Astrocyte of the spinal cord (primary cell): ENCODE results near the gene HIVEP1.

Experiments used
- DNase-seq: peaks from one replicate; pipeline ENCODE4 v3.0.0; 2011; ENCODE audit warnings: low read depth, low spot score
- H3K4me3 ChIP-seq: 2 replicates; pipeline ENCODE4 v1.5.1; 2011; ENCODE audit warnings: low read depth, mild to moderate bottlenecking, low read length, moderate library complexity
- in situ Hi-C: cut with HindIII; loops from 2 replicates; pipeline ENCODE4 v1.10.0; 2017; ENCODE audit warnings: low sequenced_read_pairs
- TF ChIP-seq, protein P1 (sequence below): IDR thresholded peaks from 2 replicates; pipeline ENCODE4 v1.5.1; 2012; ENCODE audit warnings: low read depth, mild to moderate bottlenecking, low read length, inconsistent platforms

Gene HIVEP1

DNA sequence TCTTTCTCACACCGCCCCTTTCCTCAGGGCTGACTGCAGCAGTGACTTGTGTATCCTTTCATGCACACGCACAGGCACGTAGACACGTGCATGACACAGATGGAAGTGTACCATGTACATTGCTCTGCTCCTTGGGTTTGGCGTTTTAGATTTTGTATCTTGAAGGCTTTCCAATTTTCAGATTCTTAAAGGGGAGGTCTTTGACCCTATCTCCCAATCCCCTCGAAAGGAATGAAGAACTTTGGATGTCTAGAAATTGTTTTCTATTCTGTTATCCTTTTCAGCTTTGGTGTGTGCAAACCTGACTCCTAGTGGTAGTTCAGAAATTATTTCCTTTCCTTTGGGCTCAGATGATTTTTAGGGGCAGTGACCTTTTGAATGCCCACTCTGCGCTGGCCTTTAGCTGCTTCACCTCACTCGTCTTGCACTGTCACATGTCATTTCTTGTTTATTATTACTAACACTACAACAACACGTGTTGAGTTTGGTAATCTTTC lies 63.0 kb downstream of the HIVEP1 start:
- TF ChIP-seq, protein P1, sequence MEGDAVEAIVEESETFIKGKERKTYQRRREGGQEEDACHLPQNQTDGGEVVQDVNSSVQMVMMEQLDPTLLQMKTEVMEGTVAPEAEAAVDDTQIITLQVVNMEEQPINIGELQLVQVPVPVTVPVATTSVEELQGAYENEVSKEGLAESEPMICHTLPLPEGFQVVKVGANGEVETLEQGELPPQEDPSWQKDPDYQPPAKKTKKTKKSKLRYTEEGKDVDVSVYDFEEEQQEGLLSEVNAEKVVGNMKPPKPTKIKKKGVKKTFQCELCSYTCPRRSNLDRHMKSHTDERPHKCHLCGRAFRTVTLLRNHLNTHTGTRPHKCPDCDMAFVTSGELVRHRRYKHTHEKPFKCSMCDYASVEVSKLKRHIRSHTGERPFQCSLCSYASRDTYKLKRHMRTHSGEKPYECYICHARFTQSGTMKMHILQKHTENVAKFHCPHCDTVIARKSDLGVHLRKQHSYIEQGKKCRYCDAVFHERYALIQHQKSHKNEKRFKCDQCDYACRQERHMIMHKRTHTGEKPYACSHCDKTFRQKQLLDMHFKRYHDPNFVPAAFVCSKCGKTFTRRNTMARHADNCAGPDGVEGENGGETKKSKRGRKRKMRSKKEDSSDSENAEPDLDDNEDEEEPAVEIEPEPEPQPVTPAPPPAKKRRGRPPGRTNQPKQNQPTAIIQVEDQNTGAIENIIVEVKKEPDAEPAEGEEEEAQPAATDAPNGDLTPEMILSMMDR: peak; percentile 42
- peak; percentile 37 for DNase-seq
- H3K4me3 ChIP-seq: no peak overlapping the region
- in situ Hi-C loops: no loop called here

DNA sequence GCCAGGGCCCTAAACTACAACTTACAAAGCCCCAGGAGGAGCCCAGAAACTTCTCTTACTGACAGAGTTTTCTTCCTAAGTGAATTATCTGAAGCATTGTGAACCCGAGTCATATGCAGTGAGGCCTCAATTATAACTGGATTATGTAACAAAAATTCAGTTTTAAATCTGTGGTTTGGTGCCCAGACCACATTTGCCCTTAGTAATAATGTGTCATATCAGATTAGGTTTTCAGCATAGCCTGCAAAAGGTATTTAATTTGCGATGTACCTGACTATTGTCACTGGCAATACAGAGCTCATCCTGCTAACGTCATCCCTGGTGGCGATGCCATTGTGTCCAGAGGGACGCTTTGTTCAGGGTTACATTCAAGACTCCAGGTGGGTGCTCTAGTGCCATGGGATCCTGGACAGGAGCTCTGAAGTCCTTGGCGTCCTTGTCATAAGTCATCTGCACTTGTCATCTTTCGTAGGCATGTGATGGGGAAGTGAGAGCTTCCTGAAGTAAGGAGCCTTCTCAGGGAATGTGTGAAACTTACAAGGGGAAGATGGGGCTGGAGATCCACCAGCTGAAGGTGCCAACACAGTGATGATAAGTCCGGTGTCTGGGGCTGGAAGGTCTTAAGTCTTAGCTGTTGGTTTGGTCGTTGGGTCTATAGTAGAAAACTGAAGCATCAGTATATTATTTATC lies 65.1 kb downstream of the HIVEP1 start:
- no peak overlapping the region for H3K4me3 ChIP-seq
- no peak for DNase-seq
- TF ChIP-seq, protein P1: no peak
- in situ Hi-C loops: no loop called here

DNA sequence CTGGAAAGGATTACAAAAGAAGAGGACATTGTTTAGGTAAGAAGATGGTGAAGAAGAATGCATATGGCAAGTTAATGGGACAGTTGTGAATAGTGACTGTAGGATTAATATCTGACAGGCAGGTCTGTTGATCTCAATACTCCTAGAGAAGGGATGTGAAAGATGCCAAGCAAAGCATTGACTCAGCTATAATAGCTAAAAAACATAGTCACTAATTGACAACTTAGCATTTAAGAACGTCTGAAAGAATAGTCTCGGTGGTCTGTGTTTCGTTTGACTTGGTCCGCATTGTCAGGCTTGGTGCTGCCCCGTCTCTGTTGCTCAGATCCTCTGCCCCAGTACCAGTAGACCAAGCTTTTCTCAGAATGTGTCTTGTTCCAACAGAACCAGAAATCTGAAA lies 65.9 kb downstream of the HIVEP1 start:
- TF ChIP-seq, protein P1: no peak
- DNase-seq: no peak
- in situ Hi-C loops: no loop called here
- no peak overlapping the region for H3K4me3 ChIP-seq

DNA sequence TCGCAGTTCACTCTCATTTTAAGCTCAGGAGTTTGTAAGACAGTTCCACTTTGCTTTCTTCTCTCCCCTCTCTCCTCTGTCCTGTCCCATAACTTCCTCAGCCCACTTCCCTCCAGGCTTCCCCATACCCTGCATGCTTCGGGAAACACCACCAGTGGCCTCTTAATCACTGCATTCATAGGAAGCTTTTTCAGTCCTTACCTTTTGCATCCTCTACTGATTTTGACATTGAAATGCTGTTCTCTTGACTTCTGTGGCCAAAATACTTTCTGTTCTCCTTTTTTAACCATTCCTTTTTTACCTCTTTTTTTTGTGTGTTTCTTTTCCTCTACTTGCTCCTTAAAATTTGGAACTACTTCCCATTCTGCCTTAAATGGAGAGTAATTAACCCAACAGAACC lies 69.7 kb downstream of the HIVEP1 start:
- in situ Hi-C loops: no loop called here
- no peak for DNase-seq
- TF ChIP-seq, protein P1: no peak
- H3K4me3 ChIP-seq: no peak overlapping the region

DNA sequence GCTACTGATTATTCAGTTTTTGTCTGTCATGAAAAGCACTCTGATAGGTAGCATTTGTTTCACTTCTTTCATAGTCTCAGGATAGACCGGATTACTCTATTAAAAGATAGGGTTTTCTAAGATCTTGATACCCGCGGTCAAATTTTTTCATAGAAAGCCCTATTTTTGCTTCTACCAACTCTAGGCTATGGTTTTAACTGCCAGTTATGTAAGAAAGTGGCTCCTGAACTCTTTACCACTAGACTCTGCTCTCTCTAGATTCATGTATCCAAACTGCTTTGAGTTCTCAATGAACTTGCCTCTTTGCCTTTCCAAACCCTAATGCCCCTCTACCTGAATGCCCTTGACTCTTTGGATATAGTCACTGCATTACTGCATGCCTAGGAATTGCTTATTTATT lies 70.3 kb downstream of the HIVEP1 start:
- H3K4me3 ChIP-seq: no peak overlapping the region
- in situ Hi-C loops: no loop called here
- TF ChIP-seq, protein P1: no peak

DNA sequence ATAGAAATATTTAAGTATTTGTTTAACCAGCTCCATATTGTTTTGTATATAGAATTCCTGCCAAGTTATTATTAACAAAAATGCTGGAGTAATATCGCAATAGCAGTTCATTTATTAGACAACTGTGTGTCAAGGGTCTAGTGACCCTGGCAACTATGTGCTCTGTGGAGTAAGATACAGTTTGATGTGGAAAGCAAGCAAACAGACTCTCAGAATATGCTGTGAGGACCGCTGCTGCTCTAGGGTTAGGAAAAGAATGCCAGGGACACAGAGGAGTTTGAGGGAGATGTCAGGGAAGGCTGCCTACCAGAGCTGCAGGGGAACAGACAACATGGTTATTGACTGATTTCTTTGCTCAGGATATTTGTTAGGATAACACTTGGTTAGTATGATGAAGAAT lies 71.2 kb downstream of the HIVEP1 start:
- no peak for DNase-seq
- no peak overlapping the region for H3K4me3 ChIP-seq
- TF ChIP-seq, protein P1: no peak
- in situ Hi-C loops: no loop called here

More for the DNA sequence above, 70.3 kb downstream of the HIVEP1 start:
- no peak for DNase-seq
